HG02852 (cell line): ENCODE results near the gene FGFRL1.
"Not testable (repeated sequence)": the region's sequence is repeated elsewhere in the genome, so short reads cannot be mapped to it uniquely, and the experiment has no call there.

Experiments
- ATAC-seq: cut with Tn5 transposase; IDR thresholded peaks from one replicate; pipeline ENCODE4 v1.9.1; 2021; ENCODE audit warnings: mild to moderate bottlenecking, moderate library complexity; ENCODE audit not compliant: unreplicated experiment

Gene FGFRL1

GRCh38 chr4:1036976-1037810, 25.8 kb downstream of the FGFRL1 start:
- no peak for ATAC-seq

- ATAC-seq, result no peak
These were observed 27.6 kb downstream of the FGFRL1 start for GRCh38 chr4:1038948-1039492.

- ATAC-seq, result no peak
These were observed 28.3 kb downstream of the FGFRL1 start for GRCh38 chr4:1039493-1040343.

GRCh38 chr4:1040344-1041146, 29.1 kb downstream of the FGFRL1 start:
- ATAC-seq, result no peak

GRCh38 chr4:1041147-1041935, 29.9 kb downstream of the FGFRL1 start:
- no peak for ATAC-seq

- no peak for ATAC-seq
These were observed 30.5 kb downstream of the FGFRL1 start for GRCh38 chr4:1041936-1042330.

GRCh38 chr4:1042352-1043055, 31.1 kb downstream of the FGFRL1 start:
- no peak for ATAC-seq

GRCh38 chr4:1043162-1043561, 31.7 kb downstream of the FGFRL1 start:
- no peak for ATAC-seq

- no peak for ATAC-seq
These were observed 32.4 kb downstream of the FGFRL1 start for GRCh38 chr4:1043651-1044468.

- ATAC-seq, result no peak
These were observed 33.2 kb downstream of the FGFRL1 start for GRCh38 chr4:1044469-1045192.

- ATAC-seq, result no peak
These were observed 33.8 kb downstream of the FGFRL1 start for GRCh38 chr4:1045193-1045594.

GRCh38 chr4:1045595-1046201, 34.3 kb downstream of the FGFRL1 start:
- ATAC-seq, result no peak

GRCh38 chr4:1046581-1047011, 35.2 kb downstream of the FGFRL1 start:
- not testable (repeated sequence) for ATAC-seq

- ATAC-seq, result no peak
These were observed 35.9 kb downstream of the FGFRL1 start for GRCh38 chr4:1047106-1047975.

- ATAC-seq, result no peak
These were observed 36.7 kb downstream of the FGFRL1 start for GRCh38 chr4:1047976-1048772.
